Loucy (cell line): ENCODE measurements around the gene BMP6.

Experiments used
- EZH2phosphoT487 ChIP-seq: fragments of 200-600 bp; IDR thresholded peaks from 2 replicates; pipeline ENCODE4 v1.6.1; 2018; ENCODE audit warnings: antibody characterized with exemption, mild to moderate bottlenecking, moderate library complexity, borderline replicate concordance
- TF ChIP-seq, protein P1 (sequence below): fragments of 200-600 bp; sonication (generic); conservative IDR thresholded peaks from 2 replicates; pipeline ENCODE4 v1.5.1; 2014; ENCODE audit warnings: mild to moderate bottlenecking, antibody characterized with exemption, low read length

DNA sequence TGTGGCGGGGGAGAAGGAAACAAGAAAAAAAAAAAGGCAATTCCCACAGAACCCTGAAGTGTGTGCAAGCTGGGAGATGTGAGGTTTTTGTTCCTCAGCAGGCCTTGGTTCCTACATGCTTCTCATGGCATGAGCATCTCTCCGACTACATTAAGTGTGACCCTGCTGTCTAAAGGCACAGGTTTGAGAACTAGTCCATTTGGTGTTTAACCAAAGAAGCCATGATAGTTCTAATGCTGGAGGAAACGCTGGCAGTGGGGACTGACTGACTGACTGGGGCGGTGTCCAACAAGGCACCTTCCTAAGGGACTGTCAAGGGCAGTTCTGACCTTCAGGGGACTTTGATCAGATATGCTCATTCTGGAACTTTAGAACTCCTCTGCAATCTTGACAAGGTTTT, 180.8 kb downstream of the BMP6 start:
- TF ChIP-seq, protein P1, sequence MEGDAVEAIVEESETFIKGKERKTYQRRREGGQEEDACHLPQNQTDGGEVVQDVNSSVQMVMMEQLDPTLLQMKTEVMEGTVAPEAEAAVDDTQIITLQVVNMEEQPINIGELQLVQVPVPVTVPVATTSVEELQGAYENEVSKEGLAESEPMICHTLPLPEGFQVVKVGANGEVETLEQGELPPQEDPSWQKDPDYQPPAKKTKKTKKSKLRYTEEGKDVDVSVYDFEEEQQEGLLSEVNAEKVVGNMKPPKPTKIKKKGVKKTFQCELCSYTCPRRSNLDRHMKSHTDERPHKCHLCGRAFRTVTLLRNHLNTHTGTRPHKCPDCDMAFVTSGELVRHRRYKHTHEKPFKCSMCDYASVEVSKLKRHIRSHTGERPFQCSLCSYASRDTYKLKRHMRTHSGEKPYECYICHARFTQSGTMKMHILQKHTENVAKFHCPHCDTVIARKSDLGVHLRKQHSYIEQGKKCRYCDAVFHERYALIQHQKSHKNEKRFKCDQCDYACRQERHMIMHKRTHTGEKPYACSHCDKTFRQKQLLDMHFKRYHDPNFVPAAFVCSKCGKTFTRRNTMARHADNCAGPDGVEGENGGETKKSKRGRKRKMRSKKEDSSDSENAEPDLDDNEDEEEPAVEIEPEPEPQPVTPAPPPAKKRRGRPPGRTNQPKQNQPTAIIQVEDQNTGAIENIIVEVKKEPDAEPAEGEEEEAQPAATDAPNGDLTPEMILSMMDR, result no peak
- TF ChIP-seq EZH2phosphoT487, result no peak
